Caco-2 (cell line): ENCODE results near the gene TMEM233. TPM values are rescaled to one million over a fixed set of nuclear protein-coding genes. Genes with fewer than 3 reads are reported as not detected.

Experiments
- BruUV-seq: library from RNA; stranded (reverse); fragments of 400-500 nt; replicated peaks from 2 replicates; lab custom pipeline; 2021; lab: Mats Ljungman, UMichigan
- CTCF ChIA-PET: fragments of 300-600 bp; sonication (Branson Sonifier 250); formaldehyde crosslinking; loops from one replicate; lab custom pipeline; 2022; ENCODE audit warnings: antibody characterized with exemption; lab: Charles Lee
- POLR2A ChIA-PET: fragments of 300-600 bp; sonication (Branson Sonifier 250); formaldehyde crosslinking; loops from one replicate; lab custom pipeline; 2022; ENCODE audit warnings: antibody characterized with exemption; lab: Charles Lee
- DNase-seq, 2 experiments: peaks; one replicate each; pipeline versions ENCODE4 v3.0.0 to v3.0.0-alpha.2; 2020 to 2022
- H3K27me3 ChIP-seq: replicated peaks from 2 replicates; pipeline ENCODE4 v1.6.0; 2011; ENCODE audit warnings: low read length; ENCODE audit not compliant: control insufficient read depth, insufficient read depth
- H3K36me3 ChIP-seq: 2 replicates; pipeline ENCODE4 v1.5.1; 2011; ENCODE audit warnings: low read length; ENCODE audit not compliant: control insufficient read depth, insufficient read depth
- H3K4me1 ChIP-seq: fragments of 250-450 bp; sonication (Bioruptor Pico); 2 replicates; pipeline ENCODE4 v1.5.1; 2020; ENCODE audit warnings: mild to moderate bottlenecking
- H3K4me3 ChIP-seq: 2 replicates; pipeline ENCODE4 v1.5.1; 2011; ENCODE audit warnings: low read depth, mild to moderate bottlenecking, control low read depth, low read length
- H3K9me3 ChIP-seq: fragments of 250-450 bp; sonication (Bioruptor Pico); 2 replicates; pipeline ENCODE4 v1.5.1; 2020; ENCODE audit warnings: mild to moderate bottlenecking, moderate library complexity
- H3K27ac Mint-ChIP-seq: one replicate; pipeline ENCODE4 v1.8.0; 2022; ENCODE audit warnings: mixed read lengths; ENCODE audit not compliant: unreplicated experiment
- H3K27me3 Mint-ChIP-seq: one replicate; pipeline ENCODE4 v1.8.0; 2022; ENCODE audit warnings: mixed read lengths; ENCODE audit not compliant: insufficient read depth, unreplicated experiment
- H3K36me3 Mint-ChIP-seq: one replicate; pipeline ENCODE4 v1.8.0; 2022; ENCODE audit warnings: mild to moderate bottlenecking, mixed read lengths; ENCODE audit not compliant: insufficient read depth, unreplicated experiment
- H3K4me1 Mint-ChIP-seq: one replicate; pipeline ENCODE4 v1.8.0; 2022; ENCODE audit warnings: low read depth, mixed read lengths; ENCODE audit not compliant: unreplicated experiment
- H3K4me3 Mint-ChIP-seq: one replicate; pipeline ENCODE4 v1.8.0; 2022; ENCODE audit warnings: mild to moderate bottlenecking, moderate library complexity, mixed read lengths; ENCODE audit not compliant: unreplicated experiment
- H3K9me3 Mint-ChIP-seq: one replicate; pipeline ENCODE4 v1.8.0; 2022; ENCODE audit warnings: mixed read lengths; ENCODE audit not compliant: unreplicated experiment
- CTCF ChIP-seq, 2 experiments: fragments of 200-600 bp in 1 of 2; IDR thresholded peaks; 1 replicate in 1 of 2; 2 replicates in 1 of 2; pipeline versions ENCODE4 v1.5.1 to v1.8.0; 2011 to 2022; ENCODE audit warnings: antibody characterized with exemption in 1 of 2, control low read depth in 1 of 2, inconsistent platforms in 1 of 2, low read depth in 1 of 2, low read length in 1 of 2, mild to moderate bottlenecking in 1 of 2, moderate library complexity in 1 of 2; ENCODE audit not compliant: insufficient read depth in 1 of 2, severe bottlenecking in 1 of 2, unreplicated experiment in 1 of 2
- intact Hi-C: fragments of 100-400 bp; cut with micrococcal nuclease; formaldehyde crosslinking; loops from one replicate; pipeline ENCODE4 v1.10.0; 2022; ENCODE audit not compliant: unreplicated experiment
- total RNA-seq: library from RNA; stranded (reverse); gene quantifications from 2 replicates; pipeline ENCODE4 v1.2.3, GENCODE V29; 2022

The TMEM233 gene
- total RNA-seq, 1 experiment from 2014 or later: not detected

GRCh38 chr12:119686776-119687175 lies 93.2 kb downstream of the TMEM233 start:
- CTCF ChIA-PET: interaction anchor here (1.0 kb wide), 1 partner anchor 8 kb away, joined by 3 read pairs; no protein-coding TSS in a partner anchor
- Mint-ChIP-seq H3K36me3 (peaks cover 21% of the 10 kb centered on the region), H3K27ac (no peak overlapping the region), H3K9me3 (no peaks in the 10 kb centered on the region), H3K4me1 (no peaks in the 10 kb centered on the region), H3K4me3 (no peak overlapping the region), H3K27me3 (no peaks in the 10 kb centered on the region)
- no peak for DNase-seq
- Histone ChIP-seq H3K36me3 (no peaks in the 10 kb centered on the region), H3K4me1 (peaks cover 25% of the 10 kb centered on the region), H3K27me3 (no peaks in the 10 kb centered on the region), H3K4me3 (no peak overlapping the region), H3K9me3 (no peaks in the 10 kb centered on the region)
- POLR2A ChIA-PET: no interaction called here
- intact Hi-C loops: no loop called here
- no TSS peak for BruUV-seq
- no peak for TF ChIP-seq CTCF (IDR thresholded peaks at IDR 0.05; ENCODE audit: insufficient read depth in 1 of 2, low read depth in 1 of 2, low read length in 1 of 2, severe bottlenecking in 1 of 2, unreplicated experiment in 1 of 2)

GRCh38 chr12:119687406-119687805 lies 93.8 kb downstream of the TMEM233 start:
- Mint-ChIP-seq H3K27ac (no peak overlapping the region), H3K4me1 (peaks cover under 1% of the 10 kb centered on the region), H3K36me3 (peaks cover 18% of the 10 kb centered on the region), H3K27me3 (no peaks in the 10 kb centered on the region), H3K9me3 (no peaks in the 10 kb centered on the region), H3K4me3 (no peak overlapping the region)
- no peak for DNase-seq
- no peak overlapping the region for H3K4me3 ChIP-seq
- BruUV-seq: no TSS peak
- CTCF ChIA-PET: interaction anchor here (0.7 kb wide), 1 partner anchor 10 kb away, joined by 4 read pairs; no protein-coding TSS in a partner anchor
- POLR2A ChIA-PET: no interaction called here
- no peak for TF ChIP-seq CTCF (IDR thresholded peaks at IDR 0.05; ENCODE audit: insufficient read depth in 1 of 2, low read depth in 1 of 2, low read length in 1 of 2, severe bottlenecking in 1 of 2, unreplicated experiment in 1 of 2)
- no peaks in the 10 kb centered on the region for H3K36me3 ChIP-seq
- H3K9me3 ChIP-seq: no peaks in the 10 kb centered on the region
- no peaks in the 10 kb centered on the region for H3K27me3 ChIP-seq
- intact Hi-C loops: no loop called here
- H3K4me1 ChIP-seq: peaks cover 25% of the 10 kb centered on the region

GRCh38 chr12:119687879-119688278 lies 94.3 kb downstream of the TMEM233 start:
- Histone ChIP-seq H3K27me3 (no peaks in the 10 kb centered on the region), H3K9me3 (no peaks in the 10 kb centered on the region), H3K36me3 (no peaks in the 10 kb centered on the region), H3K4me1 (peaks cover 25% of the 10 kb centered on the region), H3K4me3 (no peak overlapping the region)
- H3K36me3 Mint-ChIP-seq: peaks cover 18% of the 10 kb centered on the region
- peaks cover 5% of the 10 kb centered on the region for H3K4me1 Mint-ChIP-seq
- no peaks in the 10 kb centered on the region for H3K27me3 Mint-ChIP-seq
- ChIA-PET CTCF (interaction anchor here (0.7 kb wide), 1 partner anchor 10 kb away, joined by 4 read pairs; no protein-coding TSS in a partner anchor), POLR2A (no interaction called here)
- H3K4me3 Mint-ChIP-seq: no peak overlapping the region
- DNase-seq: no peak
- BruUV-seq: no TSS peak
- intact Hi-C loops: no loop called here
- TF ChIP-seq CTCF (IDR thresholded peaks at IDR 0.05; ENCODE audit: insufficient read depth in 1 of 2, low read depth in 1 of 2, low read length in 1 of 2, severe bottlenecking in 1 of 2, unreplicated experiment in 1 of 2): no peak
- no peak overlapping the region for H3K27ac Mint-ChIP-seq
- no peaks in the 10 kb centered on the region for H3K9me3 Mint-ChIP-seq
